CD14-positive monocyte (primary cell): ENCODE results near the gene NLRP3. TPM values are rescaled to one million over a fixed set of nuclear protein-coding genes. Genes with fewer than 3 reads are reported as not detected.

Experiments
- DNase-seq, 3 donors: peaks; one replicate each; pipeline ENCODE4 v3.0.0-alpha.2; 2011 to 2022
- H2AFZ ChIP-seq: 2 replicates; pipeline ENCODE4 v1.6.0; 2012; ENCODE audit warnings: mild to moderate bottlenecking, low read depth, low read length, inconsistent platforms; ENCODE audit not compliant: insufficient read depth, poor library complexity, severe bottlenecking
- H3K27ac ChIP-seq, 2 donors: 1 replicate in 1 of 2; 2 replicates in 1 of 2; pipeline ENCODE4 v1.5.1; 2012 to 2013; ENCODE audit warnings: low read length in 2 of 2, control low read depth in 1 of 2, inconsistent platforms in 1 of 2, low read depth in 1 of 2, mild to moderate bottlenecking in 1 of 2
- H3K27me3 ChIP-seq, 2 donors: one replicate each; pipeline versions ENCODE4 v1.6.0 to v1.6.1; 2011 to 2013; ENCODE audit warnings: low read length in 2 of 2; ENCODE audit not compliant: control insufficient read depth in 2 of 2, insufficient read depth in 2 of 2
- H3K36me3 ChIP-seq, 2 donors: replicated peaks in 1 of 2; 1 replicate in 1 of 2; 2 replicates in 1 of 2; pipeline versions ENCODE4 v1.5.1 to v1.6.1; 2012 to 2013; ENCODE audit warnings: low read length in 2 of 2, control low read depth in 1 of 2, inconsistent platforms in 1 of 2, mild to moderate bottlenecking in 1 of 2; ENCODE audit not compliant: insufficient read depth in 2 of 2, control insufficient read depth in 1 of 2
- H3K4me1 ChIP-seq, 2 donors: 1 replicate in 1 of 2; 2 replicates in 1 of 2; pipeline versions ENCODE4 v1.5.1 to v1.6.1; 2012 to 2013; ENCODE audit warnings: low read length in 2 of 2, control low read depth in 1 of 2, inconsistent platforms in 1 of 2, mild to moderate bottlenecking in 1 of 2, moderate library complexity in 1 of 2; ENCODE audit not compliant: insufficient read depth in 2 of 2, control insufficient read depth in 1 of 2
- H3K4me2 ChIP-seq: replicated peaks from 2 replicates; pipeline ENCODE3; 2012; ENCODE audit warnings: low read length, moderate library complexity, mild to moderate bottlenecking; ENCODE audit not compliant: poor library complexity, severe bottlenecking; ENCODE audit errors: extremely low read depth
- H3K4me3 ChIP-seq, 3 experiments: fragments of 200-600 bp in 1 of 3; sonication (generic) in 1 of 3; replicated peaks in 1 of 3; 1 replicate in 2 of 3; 2 replicates in 1 of 3; pipeline ENCODE4 v1.5.1; 2011 to 2013; ENCODE audit warnings: low read length in 3 of 3, mild to moderate bottlenecking in 3 of 3, control low read depth in 2 of 3, low read depth in 2 of 3, inconsistent platforms in 1 of 3, moderate library complexity in 1 of 3
- H3K79me2 ChIP-seq: 2 replicates; pipeline ENCODE4 v1.6.0; 2012; ENCODE audit warnings: mild to moderate bottlenecking, control low read depth, inconsistent platforms, low read length, moderate library complexity; ENCODE audit not compliant: insufficient read depth
- H3K9ac ChIP-seq: 2 replicates; pipeline ENCODE4 v1.6.0; 2017; ENCODE audit warnings: low read length, mild to moderate bottlenecking; ENCODE audit not compliant: insufficient read depth, poor library complexity, severe bottlenecking
- H3K9me3 ChIP-seq, 2 donors: replicated peaks in 1 of 2; 1 replicate in 1 of 2; 2 replicates in 1 of 2; pipeline versions ENCODE4 v1.5.1 to v1.6.1; 2012 to 2013; ENCODE audit warnings: low read length in 2 of 2, control low read depth in 1 of 2; ENCODE audit not compliant: control insufficient read depth in 1 of 2, insufficient read depth in 1 of 2
- H4K20me1 ChIP-seq: 2 replicates; pipeline ENCODE4 v1.6.0; 2012; ENCODE audit warnings: mild to moderate bottlenecking, low read length, control low read depth, moderate library complexity; ENCODE audit not compliant: insufficient read depth
- H3K27ac Mint-ChIP-seq, 7 donors: one replicate each; pipeline ENCODE4 v1.8.0; 2020; ENCODE audit warnings: mild to moderate bottlenecking in 7 of 7, mixed read lengths in 7 of 7, moderate library complexity in 6 of 7, inconsistent platforms in 2 of 7
- H3K27me3 Mint-ChIP-seq, 3 donors: one replicate each; pipeline ENCODE4 v1.8.0; 2021 to 2022; ENCODE audit warnings: low read depth in 3 of 3, mild to moderate bottlenecking in 3 of 3, mixed read lengths in 3 of 3, moderate library complexity in 3 of 3, inconsistent platforms in 1 of 3
- H3K36me3 Mint-ChIP-seq, 2 donors: one replicate each; pipeline ENCODE4 v1.8.0; 2020; ENCODE audit warnings: mixed read lengths in 2 of 2, inconsistent platforms in 1 of 2, mild to moderate bottlenecking in 1 of 2
- H3K4me1 Mint-ChIP-seq: one replicate; pipeline ENCODE4 v1.8.0; 2020; ENCODE audit warnings: mild to moderate bottlenecking, mixed read lengths
- H3K4me3 Mint-ChIP-seq, 2 donors: one replicate each; pipeline ENCODE4 v1.8.0; 2020; ENCODE audit warnings: mild to moderate bottlenecking in 2 of 2, mixed read lengths in 2 of 2, moderate library complexity in 1 of 2
- H3K9me3 Mint-ChIP-seq, 7 donors: one replicate each; pipeline ENCODE4 v1.8.0; 2020 to 2022; ENCODE audit warnings: mixed read lengths in 7 of 7, mild to moderate bottlenecking in 6 of 7, moderate library complexity in 6 of 7, inconsistent platforms in 2 of 7
- CTCF ChIP-seq: fragments of 200-600 bp; IDR thresholded peaks from one replicate; pipeline ENCODE4 v1.8.0; 2022; ENCODE audit warnings: antibody characterized with exemption, mild to moderate bottlenecking
- WGBS: methylation state at CpG from one replicate; pipeline ENCODE4 v1.1.5; 2013; ENCODE audit warnings: missing lambda C conversion rate; ENCODE audit not compliant: insufficient coverage; 5-methylcytosine and 5-hydroxymethylcytosine counted together
- intact Hi-C, 2 donors: fragments of 100-400 bp; cut with micrococcal nuclease; formaldehyde crosslinking; loops; one replicate each; pipeline versions ENCODE4 v1.15.0 to v1.15.1; 2023
- polyA plus RNA-seq, 3 donors: library from polyadenylated mRNA; depleted of rRNA in 1 of 3; unstranded in 2 of 3; stranded (reverse) in 1 of 3; fragments of 300-500 nt in 2 of 3; fragments of >200 nt in 1 of 3; fragmentation: Illumina TruSeq in 2 of 3; gene quantifications; 1 replicate in 2 of 3; 2 replicates in 1 of 3; pipeline ENCODE4 v1.2.3, GENCODE V29; 2012 to 2021

NLRP3 gene
- polyA plus RNA-seq, 3 donors: 56.2 to 400 (median 61.9) TPM

GRCh38 chr1:247494767-247495166 is 78.8 kb downstream of the NLRP3 start:
- Histone ChIP-seq H3K9me3 (no peaks in the 10 kb centered on the region), H3K27me3 (no peaks in the 10 kb centered on the region), H3K36me3 (no peaks in the 10 kb centered on the region), H3K9ac (no peak overlapping the region), H2AFZ (no peak overlapping the region), H3K27ac (peak overlapping the region in 1 of 2 donors; percentile 68), H3K4me3 (no peak overlapping the region), H3K4me2 (peak overlapping the region; percentile 33), H4K20me1 (no peaks in the 10 kb centered on the region), H3K79me2 (no peaks in the 10 kb centered on the region), H3K4me1 (peaks cover 29 to 41% of the 10 kb centered on the region in 2 donors)
- peaks cover 0 to 6% (median 2%) of the 10 kb centered on the region in 7 donors for H3K9me3 Mint-ChIP-seq
- intact Hi-C loops: no loop called here
- peaks cover 0 to 4% (median 0%) of the 10 kb centered on the region in 3 donors for H3K27me3 Mint-ChIP-seq
- peak; percentile 70 to 90 (median 85) for DNase-seq
- H3K4me1 Mint-ChIP-seq: peaks cover 37% of the 10 kb centered on the region
- no peaks in the 10 kb centered on the region for H3K36me3 Mint-ChIP-seq
- TF ChIP-seq CTCF: no peak
- no peak overlapping the region for H3K4me3 Mint-ChIP-seq
- H3K27ac Mint-ChIP-seq: peak overlapping the region; percentile 55 to 95 (median 87)
- whole genome bisulfite sequencing: no CpG with 5 or more reads among the region's 2 CpGs

GRCh38 chr1:247496581-247497285 is 80.8 kb downstream of the NLRP3 start:
- Histone ChIP-seq H3K4me2 (no peak overlapping the region), H3K9ac (no peak overlapping the region), H3K4me1 (peaks cover 46 to 61% of the 10 kb centered on the region in 2 donors), H4K20me1 (no peaks in the 10 kb centered on the region), H3K4me3 (no peak overlapping the region), H3K36me3 (no peaks in the 10 kb centered on the region), H2AFZ (no peak overlapping the region), H3K79me2 (no peaks in the 10 kb centered on the region), H3K27ac (no peak overlapping the region), H3K9me3 (no peaks in the 10 kb centered on the region), H3K27me3 (no peaks in the 10 kb centered on the region)
- Mint-ChIP-seq H3K27me3 (peaks cover 0 to 1% (median 0%) of the 10 kb centered on the region in 3 donors), H3K27ac (peak overlapping the region in 1 of 7 donors; percentile 53), H3K36me3 (no peaks in the 10 kb centered on the region), H3K9me3 (peaks cover 0 to 6% (median 2%) of the 10 kb centered on the region in 7 donors), H3K4me3 (no peak overlapping the region), H3K4me1 (peaks cover 54% of the 10 kb centered on the region)
- WGBS: 100% methylated on average over 3 of the region's 10 CpGs
- TF ChIP-seq CTCF: no peak
- DNase-seq: no peak
- intact Hi-C loops: no loop called here

Other genes starting within 250 kb of the NLRP3 start
- gene ZNF124, start 244.2 kb upstream of the NLRP3 start, polyA plus RNA-seq: 1 to 10 TPM; 2.6 to 5.5 (median 5.2) TPM
- gene VN1R5, start 160.1 kb upstream of the NLRP3 start, polyA plus RNA-seq: not detected
- gene ZNF496, start 84.3 kb upstream of the NLRP3 start, polyA plus RNA-seq: 1 to 10 TPM; 1.6 to 7.7 (median 2.4) TPM
- gene OR2B11, start 41.9 kb downstream of the NLRP3 start, polyA plus RNA-seq: under 1 TPM; 0.01 to 0.21 (median 0.09) TPM
- gene OR2C3, start 120.3 kb downstream of the NLRP3 start, polyA plus RNA-seq: under 1 TPM in 1 of 3 donors, not detected in 2; 0.01 TPM
- gene GCSAML, start 133.0 kb downstream of the NLRP3 start, polyA plus RNA-seq: under 1 TPM in 1 of 3 donors, not detected in 2; 0.16 TPM
- not detected for gene OR2G2, start 172.2 kb downstream of the NLRP3 start, polyA plus RNA-seq
- gene OR2G3, start 189.4 kb downstream of the NLRP3 start, polyA plus RNA-seq: not detected